IMR-90 (cell line): ENCODE measurements around the gene ATRNL1. TPM values are rescaled to one million over a fixed set of nuclear protein-coding genes. Genes with fewer than 3 reads are reported as not detected.

ENCODE experiments used
- ATAC-seq: fragments of 200-7000 bp; cut with Tn5 transposase; 2 replicates; pipeline ENCODE4 v1.9.1; 2020; ENCODE audit warnings: low read depth, mild to moderate bottlenecking, moderate library complexity
- BruUV-seq: library from RNA; stranded (reverse); fragments of 400-500 nt; replicated peaks from 2 replicates; lab custom pipeline; 2021; lab: Mats Ljungman, UMichigan
- CTCF ChIA-PET: fragments of 300-600 bp; formaldehyde crosslinking; extraction: SDS; loops from one replicate; lab custom pipeline; 2021; ENCODE audit warnings: antibody characterized with exemption; lab: Yijun Ruan, JAX
- POLR2A ChIA-PET: fragments of 300-600 bp; sonication (Branson Sonifier 250); formaldehyde crosslinking; loops from one replicate; lab custom pipeline; 2022; ENCODE audit warnings: antibody characterized with exemption; ENCODE audit not compliant: unreplicated experiment; lab: Charles Lee
- DNase-seq: peaks from one replicate; pipeline ENCODE4 v3.0.0; 2013
- H2AFZ ChIP-seq: replicated peaks from 2 replicates; pipeline ENCODE3; 2013; ENCODE audit warnings: low read length, mild to moderate bottlenecking; ENCODE audit not compliant: poor library complexity
- H2AK5ac ChIP-seq: 2 replicates; pipeline ENCODE4 v1.6.1; 2013; ENCODE audit warnings: low read depth, low read length, inconsistent platforms
- H2AK9ac ChIP-seq: replicated peaks from 2 replicates; pipeline ENCODE3; 2013; ENCODE audit warnings: mild to moderate bottlenecking, low read depth, low read length, moderate library complexity; ENCODE audit not compliant: poor library complexity
- H2BK120ac ChIP-seq: 2 replicates; pipeline ENCODE4 v1.6.1; 2013; ENCODE audit warnings: low read depth, low read length, inconsistent platforms
- H2BK15ac ChIP-seq: 3 replicates; pipeline ENCODE4 v1.6.1; 2013; ENCODE audit warnings: low read depth, low read length, inconsistent platforms
- H2BK20ac ChIP-seq: 2 replicates; pipeline ENCODE4 v1.6.1; 2013; ENCODE audit warnings: low read depth, mild to moderate bottlenecking, inconsistent platforms, low read length, moderate library complexity
- H2BK5ac ChIP-seq: 2 replicates; pipeline ENCODE4 v1.6.1; 2013; ENCODE audit warnings: mild to moderate bottlenecking, low read depth, low read length, inconsistent platforms; ENCODE audit not compliant: poor library complexity, severe bottlenecking
- H3K14ac ChIP-seq: replicated peaks from 2 replicates; pipeline ENCODE4 v1.6.1; 2013; ENCODE audit warnings: low read depth, low read length, inconsistent platforms
- H3K18ac ChIP-seq: 2 replicates; pipeline ENCODE4 v1.6.1; 2013; ENCODE audit warnings: low read depth, low read length, control low read depth
- H3K23ac ChIP-seq: 2 replicates; pipeline ENCODE4 v1.6.1; 2013; ENCODE audit warnings: low read depth, low read length, inconsistent platforms
- H3K27ac ChIP-seq: 2 replicates; pipeline ENCODE4 v1.5.1; 2013; ENCODE audit warnings: mild to moderate bottlenecking, control low read depth, low read length; ENCODE audit not compliant: insufficient read depth
- H3K27me3 ChIP-seq: 2 replicates; pipeline ENCODE4 v1.6.1; 2013; ENCODE audit warnings: low read length; ENCODE audit not compliant: control insufficient read depth, insufficient read depth
- H3K36me3 ChIP-seq: 2 replicates; pipeline ENCODE4 v1.6.1; 2013; ENCODE audit warnings: low read length, mixed read lengths; ENCODE audit not compliant: control insufficient read depth, insufficient read depth
- H3K4ac ChIP-seq: 2 replicates; pipeline ENCODE4 v1.6.1; 2013; ENCODE audit warnings: low read depth, low read length, inconsistent platforms
- H3K4me1 ChIP-seq: 2 replicates; pipeline ENCODE4 v1.6.1; 2013; ENCODE audit warnings: low read length, mixed read lengths; ENCODE audit not compliant: control insufficient read depth, insufficient read depth
- H3K4me2 ChIP-seq: 2 replicates; pipeline ENCODE4 v1.6.1; 2013; ENCODE audit warnings: low read depth, mild to moderate bottlenecking, control low read depth, low read length, moderate library complexity
- H3K4me3 ChIP-seq: 2 replicates; pipeline ENCODE4 v1.5.1; 2013; ENCODE audit warnings: low read depth, mild to moderate bottlenecking, control low read depth, low read length, moderate library complexity; ENCODE audit not compliant: insufficient read depth
- H3K56ac ChIP-seq: 2 replicates; pipeline ENCODE4 v1.6.1; 2013; ENCODE audit warnings: low read length, inconsistent platforms; ENCODE audit not compliant: insufficient read depth; ENCODE audit errors: extremely low read depth
- H3K79me1 ChIP-seq, 2 experiments: 2 replicates each; pipeline ENCODE4 v1.6.1; 2013; ENCODE audit warnings: low read length in 2 of 2, inconsistent platforms in 1 of 2, low read depth in 1 of 2
- H3K9ac ChIP-seq: 2 replicates; pipeline ENCODE4 v1.6.1; 2013; ENCODE audit warnings: low read depth, low read length, control low read depth
- H3K9me1 ChIP-seq: 2 replicates; pipeline ENCODE4 v1.6.1; 2013; ENCODE audit warnings: low read length, inconsistent platforms; ENCODE audit not compliant: insufficient read depth
- H3K9me3 ChIP-seq: 2 replicates; pipeline ENCODE4 v1.6.1; 2013; ENCODE audit warnings: low read length; ENCODE audit not compliant: control insufficient read depth, insufficient read depth
- H4K20me1 ChIP-seq: 2 replicates; pipeline ENCODE4 v1.6.1; 2013; ENCODE audit warnings: low read length, inconsistent platforms; ENCODE audit not compliant: insufficient read depth
- H4K5ac ChIP-seq: 2 replicates; pipeline ENCODE4 v1.6.1; 2013; ENCODE audit warnings: mild to moderate bottlenecking, low read depth, low read length, control low read depth
- H4K8ac ChIP-seq, 2 experiments: 2 replicates each; pipeline ENCODE4 v1.6.1; 2013; ENCODE audit warnings: low read depth in 2 of 2, low read length in 2 of 2, control low read depth in 1 of 2, inconsistent platforms in 1 of 2
- H4K91ac ChIP-seq: 2 replicates; pipeline ENCODE4 v1.6.1; 2013; ENCODE audit warnings: low read depth, low read length, inconsistent platforms; ENCODE audit not compliant: insufficient read depth
- BHLHE40 ChIP-seq: fragments of 150-350 bp; IDR thresholded peaks from 2 replicates; pipeline ENCODE4 v1.6.1; 2016; ENCODE audit warnings: mild to moderate bottlenecking, low read depth, low read length
- CEBPB ChIP-seq: IDR thresholded peaks from 2 replicates; pipeline ENCODE4 v1.6.1; 2012; ENCODE audit warnings: low read depth, low read length, improper control_type of control experiment
- CHD1 ChIP-seq: IDR thresholded peaks from 2 replicates; pipeline ENCODE4 v1.6.1; 2012; ENCODE audit warnings: low read depth, low read length, improper control_type of control experiment
- CTCF ChIP-seq: conservative IDR thresholded peaks from 2 replicates; pipeline ENCODE4 v1.5.1; 2012; ENCODE audit warnings: mild to moderate bottlenecking, low read depth, low read length, improper control_type of control experiment
- FOS ChIP-seq: fragments of 150-350 bp; IDR thresholded peaks from 2 replicates; pipeline ENCODE4 v1.6.1; 2016; ENCODE audit warnings: low read depth, low read length
- MAFK ChIP-seq: IDR thresholded peaks from 2 replicates; pipeline ENCODE4 v1.6.1; 2012; ENCODE audit warnings: low read depth, low read length, improper control_type of control experiment
- MAZ ChIP-seq: IDR thresholded peaks from 2 replicates; pipeline ENCODE4 v1.6.1; 2012; ENCODE audit warnings: low read depth, mild to moderate bottlenecking, low read length, improper control_type of control experiment, moderate library complexity, borderline replicate concordance
- MXI1 ChIP-seq: IDR thresholded peaks from 2 replicates; pipeline ENCODE4 v1.6.1; 2012; ENCODE audit warnings: low read depth, mild to moderate bottlenecking, low read length, moderate library complexity, borderline replicate concordance
- NFE2L2 ChIP-seq: fragments of 150-350 bp; IDR thresholded peaks from 2 replicates; pipeline ENCODE4 v1.6.1; 2016; ENCODE audit warnings: low read depth, mild to moderate bottlenecking, low read length
- POLR2A ChIP-seq: IDR thresholded peaks from 2 replicates; pipeline ENCODE4 v1.6.1; 2012; ENCODE audit warnings: mild to moderate bottlenecking, low read depth, low read length
- RAD21 ChIP-seq: IDR thresholded peaks from 2 replicates; pipeline ENCODE4 v1.6.1; 2012; ENCODE audit warnings: low read length, improper control_type of control experiment
- RCOR1 ChIP-seq: IDR thresholded peaks from 2 replicates; pipeline ENCODE4 v1.6.1; 2012; ENCODE audit warnings: mild to moderate bottlenecking, low read length, improper control_type of control experiment; ENCODE audit not compliant: insufficient replicate concordance
- RFX5 ChIP-seq: IDR thresholded peaks from 2 replicates; pipeline ENCODE4 v1.8.0; 2012; ENCODE audit warnings: low read depth, mild to moderate bottlenecking, low read length, moderate library complexity
- SMC3 ChIP-seq: fragments of 150-350 bp; IDR thresholded peaks from 2 replicates; pipeline ENCODE4 v1.6.1; 2016; ENCODE audit warnings: low read depth, mild to moderate bottlenecking, antibody characterized with exemption, low read length, moderate library complexity
- USF2 ChIP-seq: fragments of 150-350 bp; IDR thresholded peaks from 2 replicates; pipeline ENCODE4 v1.6.1; 2017; ENCODE audit warnings: mild to moderate bottlenecking, antibody characterized with exemption, low read length, low read depth
- WGBS, 2 experiments: methylation state at CpG; one replicate each; pipeline versions ENCODE4 v1.1.5 to v1.1.7; 2013; ENCODE audit warnings: missing lambda C conversion rate in 2 of 2; ENCODE audit not compliant: insufficient read length in 1 of 2; ENCODE audit errors: extremely low coverage in 2 of 2; 5-methylcytosine and 5-hydroxymethylcytosine counted together
- dilution Hi-C: fragments of 300-500 bp; cut with HindIII; formaldehyde crosslinking; loops from one replicate; pipeline ENCODE4 v1.14.3; 2018; ENCODE audit warnings: low sequenced_read_pairs; ENCODE audit not compliant: unreplicated experiment
- in situ Hi-C: fragments of 300-500 bp; cut with MboI; formaldehyde crosslinking; loops from 3 replicates; pipeline ENCODE4 v1.14.3; 2019; ENCODE audit warnings: low sequenced_read_pairs, inconsistent platforms, mixed read lengths
- intact Hi-C: fragments of 100-400 bp; cut with micrococcal nuclease; formaldehyde crosslinking; loops from 2 replicates; pipeline ENCODE4 v1.10.0; 2022
- polyA plus RNA-seq, 3 experiments: library from polyadenylated mRNA; depleted of rRNA; stranded (reverse); fragments of >200 nt; gene quantifications; 2 replicates each; pipeline ENCODE4 v1.2.3, GENCODE V29; 2012; ENCODE audit warnings: low replicate concordance in 1 of 3
- total RNA-seq: library from RNA; depleted of rRNA; stranded (reverse); fragments of >200 nt; gene quantifications from 2 replicates; pipeline ENCODE4 v1.2.3, GENCODE V29; 2012
- TF ChIP-seq, protein P1 (sequence below): fragments of 150-350 bp; IDR thresholded peaks from 2 replicates; pipeline ENCODE4 v1.6.1; 2016; ENCODE audit warnings: low read depth, mild to moderate bottlenecking, low read length, moderate library complexity, borderline replicate concordance

The ATRNL1 gene
- total and polyA plus RNA-seq, 2 of the 4 experiments (the other 2 are of a cell fraction) = 0.18 to 0.19 TPM

DNA sequence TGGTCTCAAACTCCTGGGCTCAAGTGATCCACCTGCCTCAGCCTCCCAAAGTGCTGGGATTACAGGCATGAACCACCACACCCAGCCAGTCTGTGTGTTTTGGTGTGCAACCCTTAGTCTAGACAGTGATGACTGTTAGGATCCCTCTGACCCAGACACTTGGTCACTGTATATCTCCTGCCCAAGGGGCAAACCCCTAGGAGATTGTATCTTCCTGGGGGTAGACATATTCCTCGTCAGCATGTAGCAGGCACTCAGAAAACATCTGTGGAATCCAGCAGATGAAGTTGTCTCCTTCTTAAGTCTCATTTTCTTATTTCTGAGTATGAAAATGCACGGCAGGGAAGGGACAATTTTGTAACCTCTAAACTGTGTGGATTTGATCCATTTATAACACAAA is 887.3 kb downstream of the ATRNL1 start:
- Histone ChIP-seq H3K27ac (no peak overlapping the region), H3K23ac (no peak overlapping the region), H4K91ac (no peak overlapping the region), H2BK20ac (no peak overlapping the region; the same call in 1 of the 2 replicates), H3K4me2 (no peak overlapping the region), H2AK9ac (no peak overlapping the region), H4K8ac (no peak overlapping the region), H2AK5ac (no peak overlapping the region), H3K4ac (no peak overlapping the region), H3K79me1 (no peaks in the 10 kb centered on the region), H2AFZ (no peak overlapping the region), H2BK120ac (no peak overlapping the region), H3K4me1 (peaks cover 2% of the 10 kb centered on the region; the same call in 1 of the 2 replicates), H3K18ac (no peak overlapping the region), H3K56ac (no peak overlapping the region), H3K9me1 (no peaks in the 10 kb centered on the region), H2BK15ac (no peak overlapping the region), H3K36me3 (no peaks in the 10 kb centered on the region), H3K4me3 (no peak overlapping the region), H2BK5ac (no peak overlapping the region), H3K9ac (no peak overlapping the region), H3K27me3 (peaks cover 5% of the 10 kb centered on the region), H4K20me1 (no peaks in the 10 kb centered on the region), H4K5ac (no peak overlapping the region), H3K9me3 (no peaks in the 10 kb centered on the region), H3K14ac (no peak overlapping the region)
- DNase-seq (no peak), ATAC-seq (peak; percentile 66)
- intact Hi-C loops (no loop called here), dilution Hi-C loops (no loop called here), in situ Hi-C loops (no loop called here)
- BruUV-seq = no TSS peak
- CTCF ChIA-PET = no interaction called here
- TF ChIP-seq FOS (no peak), CEBPB (no peak), MAZ (no peak), RCOR1 (no peak), SMC3 (no peak), MAFK (no peak), NFE2L2 (no peak), USF2 (no peak), RFX5 (no peak), MXI1 (no peak), CTCF (no peak), POLR2A (no peak), RAD21 (no peak), BHLHE40 (no peak), CHD1 (no peak)
- TF ChIP-seq, protein P1, sequence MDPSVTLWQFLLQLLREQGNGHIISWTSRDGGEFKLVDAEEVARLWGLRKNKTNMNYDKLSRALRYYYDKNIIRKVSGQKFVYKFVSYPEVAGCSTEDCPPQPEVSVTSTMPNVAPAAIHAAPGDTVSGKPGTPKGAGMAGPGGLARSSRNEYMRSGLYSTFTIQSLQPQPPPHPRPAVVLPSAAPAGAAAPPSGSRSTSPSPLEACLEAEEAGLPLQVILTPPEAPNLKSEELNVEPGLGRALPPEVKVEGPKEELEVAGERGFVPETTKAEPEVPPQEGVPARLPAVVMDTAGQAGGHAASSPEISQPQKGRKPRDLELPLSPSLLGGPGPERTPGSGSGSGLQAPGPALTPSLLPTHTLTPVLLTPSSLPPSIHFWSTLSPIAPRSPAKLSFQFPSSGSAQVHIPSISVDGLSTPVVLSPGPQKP = no peak
- POLR2A ChIA-PET = no interaction called here
- WGBS, 2 experiments = no CpG with 5 or more reads among the region's 2 CpGs
